SH-SY5Y (cell line): ENCODE data around the gene RERE.

Source experiments
- GATA2 ChIP-seq: IDR thresholded peaks from 2 replicates; pipeline ENCODE4 v1.6.1; 2011; ENCODE audit warnings: mild to moderate bottlenecking, low read depth, low read length
- GATA3 ChIP-seq: IDR thresholded peaks from 2 replicates; pipeline ENCODE4 v1.6.1; 2011; ENCODE audit warnings: low read depth, mild to moderate bottlenecking, low read length, moderate library complexity

DNA sequence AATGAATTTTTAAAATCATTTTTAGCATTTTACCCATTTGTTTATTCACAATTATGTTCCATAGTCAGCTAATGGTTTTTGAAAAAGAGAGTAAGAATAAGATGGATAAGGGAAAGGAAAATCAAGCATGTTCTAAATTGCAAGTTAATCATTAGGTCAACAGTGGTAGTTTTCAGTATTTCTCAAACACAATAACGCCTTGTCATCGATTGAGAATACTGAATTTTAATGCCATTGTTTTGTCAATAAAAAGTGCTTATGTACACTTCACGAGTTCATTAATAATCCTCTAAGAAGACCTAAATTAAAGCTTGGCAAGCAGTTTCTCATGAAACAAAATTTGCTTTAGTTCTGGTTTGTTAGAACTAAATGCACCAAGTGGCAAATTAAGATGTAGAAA lies 100.3 kb downstream of the RERE start:
- no peak for TF ChIP-seq GATA2
- no peak for TF ChIP-seq GATA3
